ENCODE results near the gene BAHD1. TPM values are rescaled to one million over a fixed set of nuclear protein-coding genes. Genes with fewer than 3 reads are reported as not detected.

The BAHD1 gene
- polyA plus RNA-seq, 1 donor: 22.8 TPM

- no peak for DNase-seq
Measured at GRCh38 chr15:40466426-40467260, 25.9 kb downstream of the BAHD1 start.

- DNase-seq: no peak
Measured at GRCh38 chr15:40467261-40467615, 26.5 kb downstream of the BAHD1 start.

- DNase-seq: no peak
Measured at GRCh38 chr15:40468898-40469331, 28.2 kb downstream of the BAHD1 start.

GRCh38 chr15:40469776-40470390, 29.1 kb downstream of the BAHD1 start:
- no peak for DNase-seq

- peak; percentile 74 for DNase-seq
Measured at GRCh38 chr15:40470423-40471104, 29.8 kb downstream of the BAHD1 start, which contains the start of gene CHST14. CHST14 (plus strand) TSS chr15:40470984; CDS start chr15:40471214, 230 bp downstream.

GRCh38 chr15:40471105-40471807, 30.5 kb downstream of the BAHD1 start:
- peak; percentile 30 for DNase-seq

- DNase-seq: peak; percentile 28
Measured at GRCh38 chr15:40471808-40472150, 31.0 kb downstream of the BAHD1 start.

GRCh38 chr15:40472171-40472727, 31.5 kb downstream of the BAHD1 start:
- DNase-seq: no peak

- DNase-seq: no peak
Measured at GRCh38 chr15:40474581-40474980, 33.8 kb downstream of the BAHD1 start.

GRCh38 chr15:40477642-40478327, 37.0 kb downstream of the BAHD1 start:
- DNase-seq: no peak

- DNase-seq: no peak
Measured at GRCh38 chr15:40479024-40479423, 38.3 kb downstream of the BAHD1 start.

- no peak for DNase-seq
Measured at GRCh38 chr15:40481341-40482074, 40.8 kb downstream of the BAHD1 start.

GRCh38 chr15:40483919-40484318, 43.2 kb downstream of the BAHD1 start:
- DNase-seq: no peak

- no peak for DNase-seq
Measured at GRCh38 chr15:40486066-40486770, 45.5 kb downstream of the BAHD1 start.

- no peak for DNase-seq
Measured at GRCh38 chr15:40487816-40488682, 47.3 kb downstream of the BAHD1 start.

- DNase-seq: no peak
Measured at GRCh38 chr15:40489274-40490175, 48.8 kb downstream of the BAHD1 start.

GRCh38 chr15:40493089-40493840, 52.5 kb downstream of the BAHD1 start:
- no peak for DNase-seq

Measured in left kidney (tissue), 2 donors.